Measurements from ENCODE around the gene SLC12A7. TPM values are rescaled to one million over a fixed set of nuclear protein-coding genes. Genes with fewer than 3 reads are reported as not detected.

SLC12A7 gene
- total RNA-seq, 2 experiments from 2014 or later: 0.06 TPM; not detected in 1

DNA sequence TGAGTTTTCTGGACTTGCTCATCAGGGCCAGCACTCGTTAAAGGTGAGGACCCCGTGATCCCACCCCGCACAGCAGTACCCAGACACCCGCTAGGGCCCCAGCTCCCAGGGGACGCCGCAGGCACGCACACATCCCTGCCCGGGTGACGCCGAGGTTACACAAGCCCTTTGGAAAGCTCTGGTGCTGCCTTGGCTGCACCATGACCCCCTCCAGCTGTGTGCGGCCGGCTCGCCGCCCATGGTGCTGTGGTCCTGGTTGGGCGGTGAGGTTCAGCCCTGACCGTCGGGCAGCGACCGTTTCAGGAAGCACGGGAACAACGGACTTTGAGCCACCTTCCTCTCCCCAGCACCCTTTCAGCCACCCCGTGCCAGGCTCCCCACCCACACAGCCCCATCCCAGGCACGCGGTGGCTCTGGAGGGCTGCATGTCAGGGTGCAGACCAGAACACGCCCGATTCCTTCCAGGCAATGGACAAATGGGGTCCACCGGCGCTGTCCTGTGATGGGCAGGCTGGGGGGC is 7.5 kb upstream of the SLC12A7 start:
- POLR2A ChIA-PET: no interaction called here
- intact Hi-C loops (cut with micrococcal nuclease; ENCODE audit: unreplicated experiment): no loop called here
- CTCF ChIA-PET (ENCODE audit: unreplicated experiment): no interaction called here
- no peaks in the 10 kb centered on the region for H3K4me1 ChIP-seq (ENCODE audit: insufficient read depth, low read length, poor library complexity, severe bottlenecking)
- no peak overlapping the region for H3K4me2 ChIP-seq (ENCODE audit: low read length)
- H3K4me3 ChIP-seq (ENCODE audit: low read depth, low read length, poor library complexity, severe bottlenecking): no peak overlapping the region
- no TSS peak for BruUV-seq (replicated peaks)
- H3K9me2 ChIP-seq (ENCODE audit: insufficient read depth, low read length): no peaks in the 10 kb centered on the region
- TF ChIP-seq, protein P1, sequence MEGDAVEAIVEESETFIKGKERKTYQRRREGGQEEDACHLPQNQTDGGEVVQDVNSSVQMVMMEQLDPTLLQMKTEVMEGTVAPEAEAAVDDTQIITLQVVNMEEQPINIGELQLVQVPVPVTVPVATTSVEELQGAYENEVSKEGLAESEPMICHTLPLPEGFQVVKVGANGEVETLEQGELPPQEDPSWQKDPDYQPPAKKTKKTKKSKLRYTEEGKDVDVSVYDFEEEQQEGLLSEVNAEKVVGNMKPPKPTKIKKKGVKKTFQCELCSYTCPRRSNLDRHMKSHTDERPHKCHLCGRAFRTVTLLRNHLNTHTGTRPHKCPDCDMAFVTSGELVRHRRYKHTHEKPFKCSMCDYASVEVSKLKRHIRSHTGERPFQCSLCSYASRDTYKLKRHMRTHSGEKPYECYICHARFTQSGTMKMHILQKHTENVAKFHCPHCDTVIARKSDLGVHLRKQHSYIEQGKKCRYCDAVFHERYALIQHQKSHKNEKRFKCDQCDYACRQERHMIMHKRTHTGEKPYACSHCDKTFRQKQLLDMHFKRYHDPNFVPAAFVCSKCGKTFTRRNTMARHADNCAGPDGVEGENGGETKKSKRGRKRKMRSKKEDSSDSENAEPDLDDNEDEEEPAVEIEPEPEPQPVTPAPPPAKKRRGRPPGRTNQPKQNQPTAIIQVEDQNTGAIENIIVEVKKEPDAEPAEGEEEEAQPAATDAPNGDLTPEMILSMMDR (conservative IDR thresholded peaks at IDR 0.05; ENCODE audit: low read length): no peak
- TF ChIP-seq EZH2phosphoT487 (IDR thresholded peaks at IDR 0.05; ENCODE audit: borderline replicate concordance, low read depth, low read length): no peak
- H3K27ac ChIP-seq (ENCODE audit: low read depth, low read length, poor library complexity, severe bottlenecking): no peak overlapping the region
- no peak overlapping the region for H2AFZ ChIP-seq (ENCODE audit: low read length)
- H3K9me3 ChIP-seq (ENCODE audit: low read length): no peaks in the 10 kb centered on the region
- H3K79me2 ChIP-seq (ENCODE audit: insufficient read depth, low read depth, low read length): no peaks in the 10 kb centered on the region
- H4K20me1 ChIP-seq (ENCODE audit: insufficient read depth, low read length): no peaks in the 10 kb centered on the region
- DNase-seq (ENCODE audit: low spot score): no peak
- H3K36me3 ChIP-seq (ENCODE audit: insufficient read depth, low read length): no peaks in the 10 kb centered on the region

DNA sequence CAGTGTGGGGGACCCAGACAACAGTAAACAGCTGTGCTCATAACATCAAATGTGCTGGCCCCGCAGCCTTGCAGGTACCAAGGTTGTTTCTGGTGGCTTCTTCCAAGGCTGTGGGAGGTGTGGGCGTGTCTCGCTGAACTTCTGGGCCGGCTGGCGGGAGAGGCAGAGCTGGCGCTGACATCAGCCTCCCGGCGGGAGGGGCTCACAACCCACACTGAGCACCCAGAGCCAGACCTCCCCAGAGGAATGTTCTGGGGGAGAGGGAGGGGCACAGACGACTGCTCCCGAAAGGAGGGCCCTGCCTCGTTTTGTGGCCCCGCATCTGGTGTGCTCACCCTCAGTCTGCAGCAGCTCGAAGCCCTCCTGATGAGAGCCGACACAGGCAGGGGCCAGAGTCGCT is 6.9 kb upstream of the SLC12A7 start:
- no peaks in the 10 kb centered on the region for H3K79me2 ChIP-seq (ENCODE audit: insufficient read depth, low read depth, low read length)
- no peaks in the 10 kb centered on the region for H3K9me2 ChIP-seq (ENCODE audit: insufficient read depth, low read length)
- no peaks in the 10 kb centered on the region for H3K36me3 ChIP-seq (ENCODE audit: insufficient read depth, low read length)
- TF ChIP-seq, protein P1 (conservative IDR thresholded peaks at IDR 0.05; ENCODE audit: low read length): no peak
- TF ChIP-seq EZH2phosphoT487 (IDR thresholded peaks at IDR 0.05; ENCODE audit: borderline replicate concordance, low read depth, low read length): no peak
- H4K20me1 ChIP-seq (ENCODE audit: insufficient read depth, low read length): no peaks in the 10 kb centered on the region
- H3K27ac ChIP-seq (ENCODE audit: low read depth, low read length, poor library complexity, severe bottlenecking): no peak overlapping the region
- no peak overlapping the region for H3K4me3 ChIP-seq (ENCODE audit: low read depth, low read length, poor library complexity, severe bottlenecking)
- no peaks in the 10 kb centered on the region for H3K4me1 ChIP-seq (ENCODE audit: insufficient read depth, low read length, poor library complexity, severe bottlenecking)
- H2AFZ ChIP-seq (ENCODE audit: low read length): no peak overlapping the region
- H3K9me3 ChIP-seq (ENCODE audit: low read length): no peaks in the 10 kb centered on the region
- POLR2A ChIA-PET: no interaction called here
- CTCF ChIA-PET (ENCODE audit: unreplicated experiment): no interaction called here
- no peak for DNase-seq (ENCODE audit: low spot score)
- no TSS peak for BruUV-seq (replicated peaks)
- H3K4me2 ChIP-seq (ENCODE audit: low read length): no peak overlapping the region
- intact Hi-C loops (cut with micrococcal nuclease; ENCODE audit: unreplicated experiment): no loop called here

- CTCF ChIA-PET (ENCODE audit: unreplicated experiment): no interaction called here
- no peak overlapping the region for H2AFZ ChIP-seq (ENCODE audit: low read length)
- no peak overlapping the region for H3K4me3 ChIP-seq (ENCODE audit: low read depth, low read length, poor library complexity, severe bottlenecking)
- H3K27ac ChIP-seq (ENCODE audit: low read depth, low read length, poor library complexity, severe bottlenecking): no peak overlapping the region
- H3K4me1 ChIP-seq (ENCODE audit: insufficient read depth, low read length, poor library complexity, severe bottlenecking): no peaks in the 10 kb centered on the region
- POLR2A ChIA-PET: no interaction called here
- DNase-seq (ENCODE audit: low spot score): no peak
- H3K9me3 ChIP-seq (ENCODE audit: low read length): no peaks in the 10 kb centered on the region
- H3K36me3 ChIP-seq (ENCODE audit: insufficient read depth, low read length): no peaks in the 10 kb centered on the region
- H3K9me2 ChIP-seq (ENCODE audit: insufficient read depth, low read length): no peaks in the 10 kb centered on the region
- H4K20me1 ChIP-seq (ENCODE audit: insufficient read depth, low read length): no peaks in the 10 kb centered on the region
- H3K79me2 ChIP-seq (ENCODE audit: insufficient read depth, low read depth, low read length): no peaks in the 10 kb centered on the region
- intact Hi-C loops (cut with micrococcal nuclease; ENCODE audit: unreplicated experiment): no loop called here
- no peak overlapping the region for H3K4me2 ChIP-seq (ENCODE audit: low read length)
- no TSS peak for BruUV-seq (replicated peaks)
- no peak for TF ChIP-seq EZH2phosphoT487 (IDR thresholded peaks at IDR 0.05; ENCODE audit: borderline replicate concordance, low read depth, low read length)
- TF ChIP-seq, protein P1 (conservative IDR thresholded peaks at IDR 0.05; ENCODE audit: low read length): no peak
Measured at GRCh38 chr5:1118231-1118698, 6.4 kb upstream of the SLC12A7 start.
